SK-MEL-5 (cell line): Measurements from ENCODE around the gene NETO2. TPM values are rescaled to one million over a fixed set of nuclear protein-coding genes. Genes with fewer than 3 reads are reported as not detected.
A peak's percentile ranks its signal among the peaks of the same experiment; 100 is the strongest.
"Not testable (repeated sequence)": the region's sequence is repeated elsewhere in the genome, so short reads cannot be mapped to it uniquely, and the experiment has no call there.

ENCODE experiments used
- DNase-seq: peaks from one replicate; pipeline ENCODE4 v3.0.0-alpha.2; 2016; ENCODE audit warnings: low read depth, low spot score
- in situ Hi-C: cut with HindIII; loops from 2 replicates; pipeline ENCODE4 v1.10.0; 2016; ENCODE audit warnings: low sequenced_read_pairs, high pct_unique_total_duplicates, low pct_unique_long_range_greater_than_20kb
- total RNA-seq: library from RNA; depleted of rRNA; stranded (reverse); fragments of >200 nt; shearing (Covaris generic); gene quantifications from 2 replicates; pipeline ENCODE4 v1.2.3, GENCODE V29; 2014

NETO2 gene
- total RNA-seq, 1 experiment from 2014 or later: 53.7 TPM

DNA sequence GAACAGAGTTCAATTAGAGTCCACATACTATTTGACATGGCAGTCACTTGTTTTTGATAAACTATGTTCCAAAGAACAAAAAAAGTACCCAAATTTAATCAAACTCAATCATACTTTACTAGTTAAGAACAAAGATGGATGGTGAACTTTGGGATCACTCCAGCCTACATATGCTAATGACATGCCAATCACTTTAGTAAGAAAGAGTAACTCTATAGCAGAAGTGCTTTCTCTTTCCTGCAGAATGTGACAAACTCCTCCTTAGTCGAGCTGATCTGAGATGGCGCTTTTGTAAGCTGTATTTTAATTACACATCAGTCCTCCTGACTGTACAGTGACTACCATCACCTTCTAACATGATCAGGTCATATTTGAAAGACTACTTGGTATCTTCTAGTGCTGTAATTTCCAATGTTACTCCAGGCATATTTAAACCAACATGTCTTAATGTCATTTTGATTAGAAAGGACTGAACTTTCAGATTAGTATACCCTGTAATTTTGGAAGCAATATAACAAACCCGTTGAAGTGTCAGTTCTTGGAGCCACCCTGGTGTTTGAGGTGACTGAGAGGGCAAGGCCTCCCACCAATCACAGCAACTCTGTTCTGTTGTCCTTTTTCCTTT, 4.1 kb downstream of the NETO2 start:
- no peak for DNase-seq
- in situ Hi-C loops: no loop called here

DNA sequence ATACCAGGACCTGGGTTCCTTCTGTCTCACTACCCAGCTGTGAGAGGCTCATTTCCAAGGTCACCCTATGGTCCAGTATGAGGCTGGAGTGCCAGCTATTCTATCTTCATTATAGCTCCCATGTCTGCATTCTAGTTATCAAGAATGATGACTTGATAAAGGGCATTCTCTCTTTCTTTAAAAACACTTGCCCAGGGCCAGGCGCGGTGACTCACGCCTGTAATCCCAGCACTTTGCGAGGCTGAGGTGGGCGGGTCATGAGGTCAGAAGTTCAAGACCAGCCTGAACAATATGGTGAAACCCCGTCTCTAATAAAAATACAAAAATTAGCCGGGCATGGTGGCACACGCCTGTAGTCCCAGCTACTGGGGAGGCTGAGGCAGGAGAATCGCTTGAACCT, 5.8 kb downstream of the NETO2 start:
- in situ Hi-C loops: not testable (repeated sequence)

DNA sequence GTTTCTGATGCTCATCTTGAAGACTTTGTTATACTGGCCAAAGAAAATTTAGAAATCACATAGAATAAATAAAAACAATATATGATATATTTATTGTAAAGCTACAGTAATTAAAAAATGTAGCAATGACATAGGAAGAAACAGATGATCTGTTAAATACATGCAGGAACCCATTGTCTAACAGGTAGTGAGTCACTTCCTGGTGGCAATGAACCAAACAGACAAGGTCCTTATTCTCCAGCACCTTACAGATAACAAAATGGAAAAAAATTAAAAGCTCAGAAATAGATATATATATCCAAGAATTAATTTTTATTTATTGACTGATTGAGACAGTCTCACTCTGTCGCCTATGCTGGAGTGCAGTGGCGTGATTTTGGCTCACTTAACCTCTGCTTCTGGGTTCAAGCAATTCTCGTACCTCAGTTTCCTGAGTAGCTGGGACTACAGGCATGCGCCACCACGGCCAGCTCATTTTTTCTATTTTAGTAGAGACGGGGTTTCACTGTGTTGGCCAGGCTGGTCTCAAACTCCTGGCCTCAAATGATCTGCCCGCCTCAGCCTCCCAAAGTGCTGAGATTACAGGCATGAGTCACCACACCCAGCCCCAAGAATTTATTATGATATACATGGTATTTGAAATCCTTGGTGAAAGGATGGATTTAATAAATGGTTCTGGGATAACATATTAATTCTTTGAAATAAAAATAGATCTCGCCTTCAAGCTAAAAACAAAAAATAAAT, 7.5 kb downstream of the NETO2 start:
- in situ Hi-C loops: no loop called here
- DNase-seq: peak; percentile 22

More for the DNA sequence above, 5.8 kb downstream of the NETO2 start:
- not testable (repeated sequence) for DNase-seq

DNA sequence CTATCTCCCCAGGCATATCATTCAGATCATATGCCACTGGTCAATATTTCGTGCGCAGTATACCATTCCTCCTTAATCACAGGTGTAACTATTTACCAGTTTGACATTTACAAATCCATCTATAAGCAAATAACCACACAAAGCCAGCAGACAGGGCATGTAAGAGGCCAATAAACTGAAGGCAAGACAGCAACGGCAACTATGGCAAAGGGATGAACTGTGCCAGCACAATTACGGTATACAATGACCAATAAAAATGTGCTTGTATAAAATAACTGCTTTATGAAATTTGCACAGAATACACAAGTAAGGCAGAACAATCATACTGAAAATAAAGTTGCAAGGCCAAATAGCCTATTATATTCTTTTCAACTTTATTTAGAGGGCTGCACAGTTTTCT, 9.2 kb downstream of the NETO2 start:
- DNase-seq: no peak
- in situ Hi-C loops: no loop called here

DNA sequence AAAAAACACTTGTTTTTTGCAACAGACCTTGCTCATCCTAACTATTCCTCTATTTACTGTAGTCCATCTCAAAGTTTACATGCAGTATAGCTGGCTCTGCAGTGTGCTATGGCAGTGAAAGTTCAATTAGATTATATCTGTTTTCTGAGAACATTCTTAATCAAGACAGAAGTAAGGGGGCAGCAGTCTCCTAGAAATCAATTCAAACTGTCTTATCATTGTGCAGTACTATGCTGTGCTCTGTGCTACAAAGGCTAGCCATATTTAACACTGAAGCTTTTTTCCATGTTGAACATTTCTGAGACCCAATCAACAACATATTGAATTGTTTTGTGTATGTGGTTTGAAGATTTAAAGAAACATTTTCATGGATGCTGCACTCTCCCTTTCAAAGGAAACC, 11.4 kb downstream of the NETO2 start:
- in situ Hi-C loops: no loop called here
- peak; percentile 16 for DNase-seq

DNA sequence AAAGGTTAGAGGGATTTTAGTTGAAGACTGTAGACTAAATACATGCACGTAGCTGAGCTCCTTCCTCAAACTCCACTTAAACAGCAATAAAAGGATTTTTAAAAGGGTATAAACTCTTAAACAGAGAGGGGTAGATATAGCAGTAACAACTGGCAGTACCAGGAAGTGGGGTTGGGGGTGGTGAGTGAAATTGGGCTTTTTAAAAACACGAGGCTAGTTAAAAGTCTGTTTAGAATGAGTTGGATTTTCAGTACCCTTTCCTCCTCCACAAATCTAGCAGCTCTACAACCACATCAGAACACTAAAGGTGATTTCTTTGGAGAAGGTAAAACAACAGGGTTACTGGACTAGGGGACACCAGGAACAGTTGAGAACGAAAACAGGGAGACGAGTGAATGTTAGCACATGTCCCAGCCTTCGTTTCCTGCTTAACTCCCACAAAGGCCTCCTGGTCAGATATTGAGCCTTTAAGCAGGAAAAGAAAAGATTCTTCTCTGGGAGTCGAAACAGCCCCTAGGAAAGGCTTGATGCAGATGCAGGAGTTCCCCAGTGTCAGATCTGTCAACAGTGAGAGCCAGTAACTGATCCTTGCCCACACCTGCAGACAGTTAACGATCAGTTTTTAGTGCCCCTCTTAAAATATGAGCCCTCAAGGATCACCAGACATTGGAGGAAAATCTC, 13.8 kb downstream of the NETO2 start:
- in situ Hi-C loops: no loop called here
- no peak for DNase-seq

DNA sequence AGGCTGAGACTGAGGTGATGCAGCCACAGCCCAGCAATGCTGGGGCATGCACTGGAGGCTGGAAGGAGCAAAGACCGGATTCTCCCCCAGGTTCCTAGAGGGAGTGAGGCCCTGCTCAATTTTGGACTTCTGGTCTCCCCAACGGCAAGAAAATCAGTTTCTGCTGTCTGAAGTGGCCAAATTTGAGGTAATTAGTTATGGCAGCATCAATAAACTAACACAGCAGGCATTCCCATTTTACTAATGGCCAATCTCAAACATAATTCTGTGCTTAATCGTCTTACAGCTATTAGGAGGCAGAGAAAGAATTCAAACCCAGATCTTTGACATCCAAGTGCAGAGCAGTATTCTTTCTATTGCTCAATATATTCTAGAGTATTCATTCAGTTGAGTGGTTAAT, 16.2 kb downstream of the NETO2 start:
- DNase-seq: no peak
- in situ Hi-C loops: no loop called here

DNA sequence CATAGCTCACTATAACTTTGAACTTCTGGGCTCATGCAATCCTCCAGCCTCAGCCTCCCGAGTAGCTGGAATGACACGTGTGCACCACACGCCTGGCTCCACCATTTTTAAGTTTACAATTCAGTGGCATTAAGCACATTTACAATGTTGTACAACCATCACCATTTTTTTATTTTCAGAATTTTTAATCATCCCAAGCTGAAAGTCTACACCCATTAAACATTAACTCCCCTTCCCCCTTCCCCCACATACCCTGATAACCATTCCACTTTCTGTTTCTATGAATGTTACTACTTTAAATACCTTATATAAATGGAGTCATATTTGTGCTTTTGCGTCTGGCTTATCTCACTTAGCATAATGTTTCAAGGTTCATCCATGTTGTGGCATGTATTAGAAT, 18.0 kb downstream of the NETO2 start:
- DNase-seq: no peak
- in situ Hi-C loops: no loop called here

DNA sequence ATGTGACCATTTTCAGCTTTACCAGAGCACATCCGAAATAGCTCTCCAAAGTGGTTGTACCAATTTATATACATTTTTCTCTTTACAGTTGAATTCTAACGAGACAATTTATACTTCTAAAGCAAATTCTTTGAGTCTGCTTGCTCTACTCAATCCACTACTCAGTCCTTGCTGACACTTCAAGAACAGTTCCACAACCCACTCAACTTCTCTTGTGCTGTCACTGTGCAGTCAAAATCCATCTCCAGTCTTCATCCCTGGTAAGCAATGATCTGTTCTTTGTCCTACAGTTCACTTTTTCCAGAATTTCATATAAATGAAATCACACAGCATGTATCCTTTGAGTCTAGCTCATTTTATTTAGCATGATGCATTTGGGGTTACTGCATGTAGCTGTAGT, 30.6 kb downstream of the NETO2 start:
- in situ Hi-C loops: no loop called here
- DNase-seq: no peak

DNA sequence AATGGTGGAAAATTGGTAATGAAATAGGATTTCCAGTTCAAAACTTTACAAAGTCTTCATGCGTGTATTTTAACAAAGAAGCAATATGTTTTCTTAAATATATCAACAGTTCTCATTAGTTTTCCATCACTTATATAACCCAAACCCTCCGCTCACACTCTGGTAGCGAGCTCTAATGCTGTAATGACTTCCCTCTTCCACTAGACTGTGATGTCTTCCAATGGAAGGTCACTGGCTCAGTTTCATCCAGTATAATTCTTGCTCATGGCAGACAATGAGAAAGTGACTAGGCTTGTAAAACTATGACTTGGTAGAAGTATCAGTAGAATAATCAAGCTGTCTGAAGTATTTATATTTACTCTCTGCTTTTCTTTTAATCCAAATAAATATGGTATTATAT, 32.8 kb downstream of the NETO2 start:
- DNase-seq: peak; percentile 43
- in situ Hi-C loops: no loop called here

DNA sequence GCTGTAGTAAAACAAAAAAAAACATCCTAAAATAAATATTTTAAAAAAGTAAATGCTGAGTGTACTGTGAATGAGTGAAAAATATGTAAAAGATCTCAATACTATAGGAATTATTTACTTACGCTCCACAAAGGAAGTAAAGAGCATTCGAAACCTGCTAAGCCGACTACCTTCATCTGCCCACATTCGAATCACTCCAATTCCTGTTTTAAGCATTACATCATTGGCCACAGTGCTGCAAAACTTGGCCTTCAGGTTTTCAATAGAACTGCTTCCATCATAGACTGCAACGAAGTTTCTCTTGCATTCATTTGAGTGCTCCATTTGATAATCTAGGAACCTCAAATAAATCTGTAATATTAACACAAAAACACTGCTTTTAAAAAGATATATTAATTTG, 34.4 kb downstream of the NETO2 start:
- DNase-seq: no peak
- in situ Hi-C loops: no loop called here

DNA sequence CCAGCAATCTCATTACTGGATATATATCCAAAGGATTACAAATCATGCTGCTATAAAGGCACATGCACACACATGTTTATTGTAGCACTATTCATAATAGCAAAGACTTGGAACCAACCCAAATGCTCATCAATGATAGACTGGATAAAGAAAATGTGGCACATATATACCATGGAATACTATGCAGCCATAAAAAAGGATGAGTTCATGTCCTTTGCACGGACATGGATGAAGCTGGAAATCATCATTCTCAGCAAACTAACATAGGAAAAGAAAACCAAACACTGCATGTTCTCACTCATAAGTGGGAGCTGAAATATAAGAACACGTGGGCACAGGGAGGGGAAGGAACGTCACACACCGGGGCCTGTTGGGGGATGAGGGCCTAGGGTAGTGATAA, 40.8 kb downstream of the NETO2 start:
- DNase-seq, in situ Hi-C loops: not testable (repeated sequence)

DNA sequence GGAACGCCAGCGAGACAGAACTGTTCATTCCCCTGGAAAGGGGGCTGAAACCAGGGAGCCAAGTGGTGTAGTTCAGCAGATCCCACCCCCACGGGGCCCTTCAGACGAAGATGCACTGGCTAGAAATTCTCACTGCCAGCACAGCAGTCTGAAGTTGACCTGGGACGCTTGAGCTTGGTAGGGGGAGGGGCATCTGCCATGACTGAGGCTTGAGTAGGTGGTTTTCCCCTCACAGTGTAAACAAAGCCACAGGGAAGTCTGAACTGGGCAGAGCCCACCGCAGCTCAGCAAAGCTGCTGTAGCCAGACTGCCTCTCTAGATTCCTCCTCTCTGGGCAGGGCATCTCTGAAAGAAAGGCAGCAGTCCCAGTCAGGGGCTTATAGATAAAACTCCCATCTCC, 46.6 kb downstream of the NETO2 start:
- in situ Hi-C loops, DNase-seq: not testable (repeated sequence)

DNA sequence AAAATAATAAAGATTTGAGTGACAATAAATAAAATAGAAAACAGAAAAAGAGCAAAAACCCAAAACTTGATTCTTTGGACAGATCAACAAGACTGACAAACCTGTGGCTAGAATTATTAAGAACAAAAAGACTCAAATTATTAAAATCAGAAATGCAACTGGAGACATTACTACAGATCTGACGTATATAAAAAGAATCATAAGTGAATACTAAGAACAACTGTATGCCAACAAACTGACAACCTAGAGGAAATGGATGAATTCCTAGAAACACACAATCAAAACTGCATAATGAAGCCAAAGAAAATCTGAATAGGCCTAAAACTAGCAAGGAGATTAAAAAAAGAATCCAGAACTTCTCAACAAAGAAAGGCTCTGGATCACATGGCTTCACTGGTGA, 47.4 kb downstream of the NETO2 start:
- in situ Hi-C loops: no loop called here
- no peak for DNase-seq

DNA sequence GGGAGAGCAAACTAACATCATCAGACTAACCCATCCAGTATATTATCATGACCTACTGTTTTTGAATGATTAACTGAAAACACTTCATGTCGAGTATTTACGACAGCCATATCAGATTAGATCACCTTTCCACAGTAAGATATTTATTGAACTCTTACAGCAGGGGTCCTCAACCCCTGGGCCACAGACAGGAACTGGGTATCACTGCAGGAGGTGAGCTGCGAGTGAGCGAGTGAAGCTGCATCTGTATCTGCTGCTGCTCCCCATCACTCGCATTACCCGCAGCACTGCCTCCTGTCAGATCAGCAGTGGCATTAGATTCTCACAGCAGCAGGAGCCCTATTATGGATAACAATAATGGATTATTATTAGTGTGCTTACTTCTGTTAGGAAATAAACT, 59.5 kb downstream of the NETO2 start:
- no peak for DNase-seq
- in situ Hi-C loops: no loop called here

DNA sequence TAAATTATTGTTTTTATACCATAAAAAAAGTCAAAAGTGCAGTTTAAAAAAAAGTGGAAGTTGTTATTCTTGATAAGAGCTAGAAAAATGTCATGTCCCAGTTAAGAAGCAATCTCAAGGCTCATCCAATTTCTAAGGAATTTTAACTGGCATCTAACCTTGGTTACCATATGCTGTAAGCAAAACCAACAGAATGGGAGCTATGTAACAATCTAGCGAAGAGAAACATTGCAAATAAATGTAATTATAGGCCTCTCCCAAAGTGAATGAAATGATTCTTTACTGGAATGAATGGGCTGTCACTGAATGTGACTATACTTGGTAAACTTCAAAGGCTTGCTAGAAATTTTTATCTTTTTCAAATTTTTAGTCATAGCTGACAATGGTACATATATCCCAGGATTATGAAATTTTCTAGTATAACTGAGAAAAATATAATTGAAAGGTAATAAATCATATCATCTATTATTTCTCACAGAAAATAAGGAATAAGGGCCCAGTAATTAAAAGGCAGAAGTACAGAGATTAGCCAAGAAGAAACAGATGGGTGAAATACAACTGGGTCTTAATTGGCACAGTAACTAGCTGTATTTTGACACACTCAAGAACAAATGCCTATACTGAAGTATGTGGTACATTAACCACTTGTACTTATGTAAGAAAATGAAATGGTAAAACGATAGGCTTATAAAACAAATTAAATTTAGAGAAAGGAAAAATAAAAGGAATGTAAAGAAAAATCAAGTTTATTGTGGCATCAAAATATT, 61.5 kb downstream of the NETO2 start:
- in situ Hi-C loops: no loop called here
- no peak for DNase-seq

DNA sequence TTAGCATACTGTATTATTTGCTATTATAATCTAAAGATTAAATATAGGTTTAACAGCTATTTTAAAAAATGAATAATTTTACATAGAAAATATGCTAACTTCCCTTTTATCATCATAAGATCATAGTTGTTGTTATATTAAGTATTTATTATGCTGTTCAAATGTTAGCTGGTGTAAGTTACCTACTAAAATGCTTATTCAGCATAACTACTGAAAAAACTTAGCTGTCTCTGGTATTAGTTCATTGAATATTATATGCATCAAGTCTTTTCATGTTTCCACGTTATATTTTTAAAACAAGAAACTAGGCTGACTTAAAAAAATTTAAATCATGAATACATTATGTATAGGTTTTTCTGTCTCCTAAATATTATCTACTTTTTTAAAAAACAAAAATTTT, 62.6 kb downstream of the NETO2 start:
- DNase-seq: no peak
- in situ Hi-C loops: no loop called here

DNA sequence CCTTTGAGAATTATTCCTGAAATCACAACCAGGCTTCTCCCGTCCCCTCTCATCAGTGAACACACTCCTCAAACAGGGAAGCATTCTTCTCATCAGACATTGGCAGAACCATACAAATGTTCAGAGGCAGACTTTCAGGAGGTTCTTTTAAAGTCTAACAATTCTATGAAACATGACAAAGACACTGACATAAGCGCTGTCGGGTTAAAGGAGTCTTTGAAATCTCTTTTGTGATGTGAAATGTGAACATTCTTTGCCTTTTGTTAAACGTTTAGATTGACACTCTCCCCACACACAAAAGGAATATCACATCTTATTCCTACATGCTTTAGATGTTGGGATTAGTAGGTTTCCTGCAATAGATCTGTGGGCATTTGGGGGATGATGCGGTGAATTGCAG, 63.9 kb downstream of the NETO2 start:
- in situ Hi-C loops: no loop called here
- DNase-seq: no peak
